ENCODE results near the gene SYCP3.

The SYCP3 gene

GRCh38 chr12:101698800-101699347, 40.4 kb downstream of the SYCP3 start:
- peak; percentile 47 for TF ChIP-seq CTCF (IDR thresholded peaks at IDR 0.05; ENCODE audit: low read depth, low read length, missing control alignments)
- Histone ChIP-seq H3K27me3 (replicated peaks) (no peaks in the 10 kb centered on the region), H3K36me3 (replicated peaks) (no peaks in the 10 kb centered on the region), H3K27ac (no peak overlapping the region), H3K4me3 (ENCODE audit: low read depth, low read length) (peak overlapping the region; percentile 92)
- in situ Hi-C loops (cut with HindIII; ENCODE audit: low pct_ligation_motif_present, low sequenced_read_pairs): no loop called here
- no peak for DNase-seq

GRCh38 chr12:101697930-101698799, 41.1 kb downstream of the SYCP3 start:
- Histone ChIP-seq H3K27me3 (replicated peaks) (no peaks in the 10 kb centered on the region), H3K27ac (peak overlapping the region; percentile 9), H3K4me3 (ENCODE audit: low read depth, low read length) (peak overlapping the region; percentile 92), H3K36me3 (replicated peaks) (no peaks in the 10 kb centered on the region)
- peak; percentile 4 for DNase-seq
- TF ChIP-seq CTCF (IDR thresholded peaks at IDR 0.05; ENCODE audit: low read depth, low read length, missing control alignments): no peak
- in situ Hi-C loops (cut with HindIII; ENCODE audit: low pct_ligation_motif_present, low sequenced_read_pairs): no loop called here

GRCh38 chr12:101697197-101697929, 41.9 kb downstream of the SYCP3 start, which contains the start of gene CHPT1:
TSS of gene CHPT1 (plus strand) at chr12:101697640. CDS start at chr12:101697862, 222 bp downstream.
- peak within 1 kb of the TSS; percentile 92 for H3K4me3 ChIP-seq (ENCODE audit: low read depth, low read length)
- H3K27me3 ChIP-seq (replicated peaks): no peaks in the 10 kb centered on the region
- no peak for TF ChIP-seq CTCF (IDR thresholded peaks at IDR 0.05; ENCODE audit: low read depth, low read length, missing control alignments)
- H3K27ac ChIP-seq: peak within 1 kb of the TSS; percentile 9
- in situ Hi-C loops (cut with HindIII; ENCODE audit: low pct_ligation_motif_present, low sequenced_read_pairs): no loop called here
- DNase-seq: peak; percentile 1
- no peaks in the 10 kb centered on the region for H3K36me3 ChIP-seq (replicated peaks)

- Histone ChIP-seq H3K4me3 (ENCODE audit: low read depth, low read length) (peak overlapping the region; percentile 92), H3K27ac (no peak overlapping the region), H3K36me3 (replicated peaks) (no peaks in the 10 kb centered on the region), H3K27me3 (replicated peaks) (no peaks in the 10 kb centered on the region)
- TF ChIP-seq CTCF (IDR thresholded peaks at IDR 0.05; ENCODE audit: low read depth, low read length, missing control alignments): no peak
- no peak for DNase-seq
- in situ Hi-C loops (cut with HindIII; ENCODE audit: low pct_ligation_motif_present, low sequenced_read_pairs): no loop called here
These were observed 42.7 kb downstream of the SYCP3 start for GRCh38 chr12:101696251-101697196.

- no peak for DNase-seq
- Histone ChIP-seq H3K4me3 (ENCODE audit: low read depth, low read length) (no peak overlapping the region), H3K36me3 (replicated peaks) (no peaks in the 10 kb centered on the region), H3K27me3 (replicated peaks) (no peaks in the 10 kb centered on the region), H3K27ac (no peak overlapping the region)
- TF ChIP-seq CTCF (IDR thresholded peaks at IDR 0.05; ENCODE audit: low read depth, low read length, missing control alignments): no peak
- in situ Hi-C loops (cut with HindIII; ENCODE audit: low pct_ligation_motif_present, low sequenced_read_pairs): no loop called here
These were observed 43.6 kb downstream of the SYCP3 start for GRCh38 chr12:101695706-101696105.
